Karpas-422 (cell line): Measurements from ENCODE around the gene PDXK. TPM values are rescaled to one million over a fixed set of nuclear protein-coding genes. Genes with fewer than 3 reads are reported as not detected.
"Not testable (repeated sequence)": the region's sequence is repeated elsewhere in the genome, so short reads cannot be mapped to it uniquely, and the experiment has no call there.

ENCODE experiments used
- DNase-seq: peaks from one replicate; pipeline ENCODE4 v3.0.0-alpha.2; 2015
- H2AFZ ChIP-seq: fragments of 200-600 bp; sonication (generic); 2 replicates; pipeline ENCODE4 v1.6.1; 2014; ENCODE audit warnings: antibody characterized with exemption, low read length, mixed read lengths
- H3K27ac ChIP-seq: fragments of 200-600 bp; sonication (generic); 2 replicates; pipeline ENCODE4 v1.5.1; 2014; ENCODE audit warnings: mild to moderate bottlenecking, low read length, moderate library complexity
- H3K27me3 ChIP-seq: fragments of 200-600 bp; sonication (generic); 2 replicates; pipeline ENCODE4 v1.6.1; 2014; ENCODE audit warnings: low read length, mixed read lengths
- H3K36me3 ChIP-seq: fragments of 200-600 bp; sonication (generic); 2 replicates; pipeline ENCODE4 v1.6.1; 2014; ENCODE audit warnings: low read length, mixed read lengths; ENCODE audit not compliant: insufficient read depth
- H3K4me1 ChIP-seq: fragments of 200-600 bp; sonication (generic); 2 replicates; pipeline ENCODE4 v1.6.1; 2014; ENCODE audit warnings: mild to moderate bottlenecking, low read length, mixed read lengths
- H3K4me2 ChIP-seq: fragments of 200-600 bp; sonication (generic); 2 replicates; pipeline ENCODE4 v1.6.1; 2014; ENCODE audit warnings: low read length, low read depth, mild to moderate bottlenecking; ENCODE audit not compliant: poor library complexity, severe bottlenecking
- H3K4me3 ChIP-seq: fragments of 200-600 bp; sonication (generic); 2 replicates; pipeline ENCODE4 v1.5.1; 2014; ENCODE audit warnings: mild to moderate bottlenecking, antibody characterized with exemption, low read length, mixed read lengths
- H3K79me2 ChIP-seq: fragments of 200-600 bp; sonication (generic); 2 replicates; pipeline ENCODE4 v1.6.1; 2014; ENCODE audit warnings: mild to moderate bottlenecking, low read length, mixed read lengths
- H3K9ac ChIP-seq: fragments of 200-600 bp; sonication (generic); 2 replicates; pipeline ENCODE4 v1.6.0; 2014; ENCODE audit warnings: low read length
- H3K9me2 ChIP-seq: fragments of 200-600 bp; sonication (generic), shearing (Covaris generic); replicated peaks from 2 replicates; pipeline ENCODE4 v1.6.0; 2014; ENCODE audit warnings: mild to moderate bottlenecking, low read length, moderate library complexity; ENCODE audit not compliant: insufficient read depth
- H3K9me3 ChIP-seq: fragments of 300-700, 200-600 bp; sonication (generic); 2 replicates; pipeline ENCODE4 v1.6.1; 2014; ENCODE audit warnings: low read length, mixed read lengths
- H4K20me1 ChIP-seq: fragments of 200-600 bp; sonication (generic); 2 replicates; pipeline ENCODE4 v1.6.1; 2014; ENCODE audit warnings: mild to moderate bottlenecking, antibody characterized with exemption, low read length, low read depth; ENCODE audit not compliant: insufficient read depth
- total RNA-seq: library from RNA; depleted of rRNA; stranded (reverse); fragments of >200 nt; shearing (Covaris generic); gene quantifications from 2 replicates; pipeline ENCODE4 v1.2.3, GENCODE V29; 2014; ENCODE audit warnings: low replicate concordance

The PDXK gene
- total RNA-seq, 1 experiment from 2014 or later: 44.7 TPM

- Histone ChIP-seq H3K9me3 (no peaks in the 10 kb centered on the region), H2AFZ (no peak overlapping the region), H4K20me1 (no peaks in the 10 kb centered on the region), H3K79me2 (no peaks in the 10 kb centered on the region), H3K4me2 (no peak overlapping the region), H3K9ac (no peak overlapping the region), H3K36me3 (no peaks in the 10 kb centered on the region), H3K27ac (no peak overlapping the region), H3K27me3 (no peaks in the 10 kb centered on the region), H3K9me2 (no peaks in the 10 kb centered on the region), H3K4me1 (no peaks in the 10 kb centered on the region), H3K4me3 (no peak overlapping the region)
- no peak for DNase-seq
Measured at GRCh38 chr21:43701936-43702784, 16.8 kb upstream of the PDXK start.

- no peak for DNase-seq
- Histone ChIP-seq H3K27me3 (no peaks in the 10 kb centered on the region), H3K79me2 (no peaks in the 10 kb centered on the region), H2AFZ (no peak overlapping the region), H4K20me1 (no peaks in the 10 kb centered on the region), H3K9me3 (no peaks in the 10 kb centered on the region), H3K27ac (no peak overlapping the region), H3K9ac (no peak overlapping the region), H3K4me2 (no peak overlapping the region), H3K36me3 (no peaks in the 10 kb centered on the region), H3K4me3 (no peak overlapping the region), H3K4me1 (no peaks in the 10 kb centered on the region), H3K9me2 (no peaks in the 10 kb centered on the region)
Measured at GRCh38 chr21:43702785-43703034, 16.2 kb upstream of the PDXK start.

- Histone ChIP-seq H3K79me2 (no peaks in the 10 kb centered on the region), H3K9me3 (no peaks in the 10 kb centered on the region), H3K4me3 (no peak overlapping the region), H3K4me1 (no peaks in the 10 kb centered on the region), H3K27me3 (no peaks in the 10 kb centered on the region), H3K36me3 (no peaks in the 10 kb centered on the region), H3K9me2 (no peaks in the 10 kb centered on the region), H4K20me1 (no peaks in the 10 kb centered on the region), H3K4me2 (no peak overlapping the region), H2AFZ (no peak overlapping the region), H3K9ac (no peak overlapping the region), H3K27ac (no peak overlapping the region)
- no peak for DNase-seq
Measured at GRCh38 chr21:43703035-43703880, 15.7 kb upstream of the PDXK start.

GRCh38 chr21:43707462-43707861 is 11.5 kb upstream of the PDXK start:
- no peak for DNase-seq
- Histone ChIP-seq H3K79me2 (no peaks in the 10 kb centered on the region), H3K9me2 (no peaks in the 10 kb centered on the region), H3K9me3 (no peaks in the 10 kb centered on the region), H3K4me1 (no peaks in the 10 kb centered on the region), H3K4me3 (no peak overlapping the region), H3K9ac (no peak overlapping the region), H3K27ac (no peak overlapping the region), H2AFZ (no peak overlapping the region), H3K36me3 (no peaks in the 10 kb centered on the region), H3K4me2 (no peak overlapping the region), H4K20me1 (no peaks in the 10 kb centered on the region), H3K27me3 (no peaks in the 10 kb centered on the region)

GRCh38 chr21:43708745-43709381 is 10.1 kb upstream of the PDXK start:
- H3K79me2 ChIP-seq: no peaks in the 10 kb centered on the region
- H3K4me3 ChIP-seq: no peak overlapping the region
- H3K9me2 ChIP-seq: no peaks in the 10 kb centered on the region
- no peak overlapping the region for H2AFZ ChIP-seq
- H4K20me1 ChIP-seq: no peaks in the 10 kb centered on the region
- no peaks in the 10 kb centered on the region for H3K4me1 ChIP-seq
- no peaks in the 10 kb centered on the region for H3K9me3 ChIP-seq
- H3K4me2 ChIP-seq: no peak overlapping the region
- no peaks in the 10 kb centered on the region for H3K36me3 ChIP-seq
- DNase-seq: no peak
- no peak overlapping the region for H3K9ac ChIP-seq
- no peak overlapping the region for H3K27ac ChIP-seq
- H3K27me3 ChIP-seq: no peaks in the 10 kb centered on the region

GRCh38 chr21:43712268-43712942 is 6.5 kb upstream of the PDXK start:
- no peak overlapping the region for H2AFZ ChIP-seq
- H3K36me3 ChIP-seq: no peaks in the 10 kb centered on the region
- H3K79me2 ChIP-seq: no peaks in the 10 kb centered on the region
- H3K9me3 ChIP-seq: no peaks in the 10 kb centered on the region
- no peaks in the 10 kb centered on the region for H3K27me3 ChIP-seq
- peaks cover 14% of the 10 kb centered on the region for H3K4me1 ChIP-seq
- no peak overlapping the region for H3K27ac ChIP-seq
- no peak overlapping the region for H3K9ac ChIP-seq
- H3K9me2 ChIP-seq: no peaks in the 10 kb centered on the region
- no peak overlapping the region for H3K4me2 ChIP-seq
- no peak for DNase-seq
- H3K4me3 ChIP-seq: no peak overlapping the region
- H4K20me1 ChIP-seq: no peaks in the 10 kb centered on the region

- not testable (repeated sequence) for H3K4me2 ChIP-seq, H3K36me3 ChIP-seq, H3K79me2 ChIP-seq, H3K9me2 ChIP-seq, H3K9ac ChIP-seq, H3K27ac ChIP-seq, H4K20me1 ChIP-seq, H3K9me3 ChIP-seq, H2AFZ ChIP-seq, H3K4me3 ChIP-seq, DNase-seq, H3K27me3 ChIP-seq
- peaks cover 16% of the 10 kb centered on the region for H3K4me1 ChIP-seq
Measured at GRCh38 chr21:43713123-43713522, 5.8 kb upstream of the PDXK start.
